HG03060 (cell line): Measurements from ENCODE around the gene MEOX2.

Experiments
- ATAC-seq: cut with Tn5 transposase; IDR thresholded peaks from one replicate; pipeline ENCODE4 v1.9.1; 2021; ENCODE audit warnings: low read depth, moderate number of reproducible peaks; ENCODE audit not compliant: unreplicated experiment

MEOX2 gene

DNA sequence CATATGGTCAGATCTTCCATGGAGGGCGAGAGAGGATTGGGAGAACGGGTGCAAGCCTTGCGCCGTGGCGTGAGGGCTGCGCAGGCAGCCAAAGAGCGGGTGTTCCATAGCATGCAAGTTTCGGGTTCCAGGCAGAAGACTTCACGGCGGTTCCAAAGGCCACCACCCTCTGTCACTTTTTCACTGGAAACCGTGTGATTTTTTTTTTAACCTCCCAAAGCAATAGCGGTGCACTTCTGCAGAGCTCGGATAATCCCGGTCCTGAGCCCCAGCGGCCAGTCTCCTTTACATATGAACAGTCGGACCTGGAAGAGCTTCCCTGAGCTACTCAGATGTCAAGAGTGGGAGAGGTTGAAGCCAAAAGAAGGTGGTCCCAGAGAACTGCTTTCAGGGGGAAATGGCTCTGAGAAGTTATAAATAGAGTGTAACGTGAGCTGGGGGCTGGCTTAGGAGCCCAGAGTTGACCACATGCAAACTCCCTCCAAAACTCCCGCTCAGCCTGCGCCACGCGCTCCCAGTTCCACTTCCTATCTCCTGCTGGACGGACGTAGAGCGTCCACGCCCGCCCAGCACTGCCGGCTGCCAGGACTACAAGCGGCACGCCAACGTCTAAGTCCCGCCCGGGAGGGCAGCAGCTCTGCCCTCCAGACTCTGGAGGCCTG is at the start of gene MEOX2:
TSS of gene MEOX2 (minus strand) at position 389 of the 662 bp plus-strand sequence. CDS start at position 108, 281 bp downstream.
- no peak for ATAC-seq

DNA sequence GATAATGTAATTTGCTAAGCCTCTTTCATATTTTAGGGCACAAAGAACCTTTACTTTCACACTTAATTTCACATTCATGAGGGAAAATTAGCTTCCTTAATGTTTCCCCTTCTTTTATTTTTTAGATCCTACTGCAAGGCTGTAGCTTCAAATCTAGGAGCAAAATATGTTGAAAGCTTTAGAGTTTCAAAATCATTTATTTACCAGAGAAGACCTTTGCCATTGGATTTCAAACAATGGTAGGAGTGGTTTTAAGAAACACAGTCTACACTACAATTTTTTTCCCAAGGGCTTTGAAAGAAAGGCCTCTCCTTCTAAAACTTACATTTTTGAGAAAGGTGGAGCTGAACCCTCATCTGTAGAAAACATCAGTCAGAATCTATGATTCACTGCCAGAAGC is 43.3 kb upstream of the MEOX2 start:
- no peak for ATAC-seq

- no peak for ATAC-seq
Measured at GRCh38 chr7:15725051-15725450, 38.6 kb upstream of the MEOX2 start.

GRCh38 chr7:15723841-15724240 is 37.4 kb upstream of the MEOX2 start:
- ATAC-seq = no peak

- no peak for ATAC-seq
Measured at GRCh38 chr7:15720849-15721471, 34.5 kb upstream of the MEOX2 start.

DNA sequence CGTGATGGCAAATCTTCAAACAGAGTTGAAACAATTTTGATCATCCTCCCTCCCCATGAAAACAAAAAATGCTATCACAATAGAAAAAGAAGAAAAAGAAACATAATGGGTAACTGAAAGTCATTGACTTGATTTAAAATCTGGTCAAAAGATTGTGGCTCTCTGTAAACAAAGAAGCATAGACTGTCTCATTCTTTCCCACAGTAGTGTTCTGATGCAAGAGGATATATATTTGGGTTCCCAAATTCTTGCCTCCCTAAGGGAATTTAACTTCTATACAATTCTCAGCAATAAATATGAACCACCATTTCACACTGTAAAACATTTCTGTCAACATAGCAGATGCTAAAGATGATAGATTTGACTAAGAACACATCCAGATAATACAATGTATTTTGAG is 32.8 kb upstream of the MEOX2 start:
- ATAC-seq = no peak

DNA sequence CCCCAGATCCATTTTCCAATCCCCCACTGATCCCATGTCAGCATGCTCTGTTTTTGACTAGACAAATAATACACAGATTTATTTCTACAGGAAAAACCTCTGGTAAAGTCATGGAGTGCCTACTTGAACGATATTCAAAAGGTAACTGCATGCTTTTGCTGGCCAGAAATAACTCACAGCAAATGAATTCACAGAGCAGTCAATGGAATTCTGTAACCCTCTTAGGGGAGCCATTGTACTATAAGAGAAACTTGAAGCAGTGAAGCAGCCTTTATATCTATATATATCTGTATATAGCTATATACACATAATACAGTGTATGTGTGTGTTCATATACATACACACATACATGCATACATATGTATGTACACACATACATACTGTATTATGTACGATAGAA is 29.0 kb upstream of the MEOX2 start:
- no peak for ATAC-seq

- ATAC-seq = no peak
Measured at GRCh38 chr7:15709978-15710377, 23.5 kb upstream of the MEOX2 start.

GRCh38 chr7:15707570-15707969 is 21.1 kb upstream of the MEOX2 start:
- ATAC-seq = no peak

DNA sequence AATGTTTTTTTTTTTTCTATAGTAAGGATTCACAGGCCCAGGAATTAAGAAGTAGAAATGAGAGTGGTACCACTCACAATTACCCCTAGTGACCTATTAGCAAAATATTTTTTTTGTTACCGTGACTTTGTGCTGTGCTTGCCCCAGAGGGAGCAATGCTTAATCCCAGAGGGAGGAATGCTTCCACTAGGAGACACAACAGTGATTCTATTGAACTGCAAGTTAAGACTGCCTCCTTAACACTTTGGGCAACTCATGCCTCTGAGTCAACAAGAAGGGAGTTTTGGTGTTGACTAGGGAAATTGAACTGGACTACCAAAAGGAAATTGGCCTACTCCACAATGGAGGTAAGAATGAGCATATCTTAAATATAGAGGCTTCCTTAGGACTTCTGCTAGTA is 17.2 kb upstream of the MEOX2 start:
- ATAC-seq = no peak

DNA sequence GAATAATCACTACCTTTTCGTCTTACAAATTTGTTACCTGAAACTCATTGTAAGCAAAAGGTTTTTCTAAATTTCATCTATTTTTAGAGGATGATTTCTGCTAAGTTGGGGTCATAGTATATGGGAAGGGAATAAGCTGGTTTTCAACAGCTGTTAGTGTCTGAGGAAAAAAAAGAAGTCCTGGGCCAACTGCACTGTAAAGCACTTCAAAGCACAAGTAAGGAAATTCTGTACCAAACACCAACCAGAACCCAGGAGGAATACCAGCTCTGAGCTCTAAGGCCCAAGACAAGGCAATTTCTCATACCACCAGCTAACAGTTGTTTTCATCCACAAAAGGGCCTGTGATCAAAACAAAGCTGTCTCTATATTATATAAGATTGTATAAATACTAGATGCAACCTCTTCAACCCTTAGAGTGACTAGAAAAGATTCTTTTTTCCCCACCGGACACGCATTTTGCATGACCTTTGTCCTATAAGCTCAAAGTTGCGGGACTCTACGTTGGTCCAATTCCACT is 6.1 kb upstream of the MEOX2 start:
- ATAC-seq = no peak

DNA sequence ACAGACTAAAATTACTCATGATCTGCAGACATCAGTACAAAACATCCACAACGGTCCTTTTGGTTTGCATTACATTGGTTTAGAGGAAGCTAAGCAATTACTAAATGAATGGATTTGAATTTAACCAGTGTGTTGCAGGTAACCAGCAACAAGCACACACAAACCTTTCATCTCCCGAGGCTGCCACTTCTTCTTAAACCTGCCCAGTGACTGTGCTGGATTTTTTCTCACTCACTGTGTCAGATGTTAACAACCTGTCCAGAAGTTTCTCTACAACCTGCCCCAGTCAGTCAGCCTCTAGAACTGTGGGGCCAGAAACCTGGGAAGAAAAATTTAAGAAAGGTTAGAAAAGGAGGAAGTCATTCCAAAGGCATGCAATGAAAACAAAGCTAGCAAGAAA is 2.4 kb upstream of the MEOX2 start:
- no peak for ATAC-seq

DNA sequence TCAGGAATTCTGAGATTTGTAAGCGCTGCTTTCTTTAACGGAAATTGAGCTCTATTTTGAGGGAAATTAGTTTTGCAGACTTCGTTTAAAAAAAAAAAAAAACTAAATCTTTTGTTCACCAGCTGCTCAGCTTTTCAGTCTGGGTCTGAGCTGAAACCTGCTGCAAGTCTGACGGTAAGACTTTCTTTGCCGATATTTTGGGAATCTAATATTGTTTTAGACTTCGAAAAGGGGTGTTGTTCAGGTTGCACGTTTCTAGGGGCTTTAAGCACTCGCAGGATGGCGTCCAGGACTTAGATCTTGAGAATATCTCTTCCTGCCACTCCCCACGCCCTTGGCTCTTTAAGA is 1.8 kb upstream of the MEOX2 start:
- ATAC-seq = no peak

DNA sequence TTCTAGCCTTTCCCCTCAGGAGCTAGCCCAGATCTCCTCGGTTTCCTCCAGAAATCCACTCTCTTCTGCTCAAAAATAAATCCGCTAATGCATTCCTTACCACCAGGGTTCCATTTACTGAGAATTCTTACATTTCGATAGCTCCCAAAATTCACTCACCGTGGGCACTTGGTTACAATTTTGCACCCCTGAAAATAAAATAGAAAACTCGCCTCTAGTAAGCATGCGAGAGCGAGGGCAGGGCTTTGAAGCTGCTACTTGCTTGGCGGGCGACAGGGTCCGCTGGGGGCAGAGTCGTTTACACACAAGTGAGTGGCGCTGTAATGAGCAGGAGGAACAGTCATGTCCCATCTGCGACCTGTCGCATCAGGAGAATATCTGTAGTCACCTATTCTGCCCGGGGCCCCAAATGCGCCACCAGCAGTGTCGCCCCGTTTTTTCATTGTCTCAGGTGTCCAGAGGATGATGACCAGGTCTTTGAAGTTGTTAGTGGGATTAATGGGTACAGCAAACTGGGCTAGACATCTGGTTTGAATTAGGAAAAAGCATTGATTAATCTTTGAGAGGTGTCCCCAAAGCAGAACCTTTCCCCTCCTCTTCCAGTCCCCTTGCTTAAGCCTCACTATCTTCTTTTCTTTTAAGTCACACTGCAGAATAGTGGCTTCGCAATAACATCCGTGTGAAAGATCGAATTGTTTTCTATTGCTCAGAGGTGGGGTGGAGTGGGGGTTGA is 1.2 kb upstream of the MEOX2 start:
- no peak for ATAC-seq

DNA sequence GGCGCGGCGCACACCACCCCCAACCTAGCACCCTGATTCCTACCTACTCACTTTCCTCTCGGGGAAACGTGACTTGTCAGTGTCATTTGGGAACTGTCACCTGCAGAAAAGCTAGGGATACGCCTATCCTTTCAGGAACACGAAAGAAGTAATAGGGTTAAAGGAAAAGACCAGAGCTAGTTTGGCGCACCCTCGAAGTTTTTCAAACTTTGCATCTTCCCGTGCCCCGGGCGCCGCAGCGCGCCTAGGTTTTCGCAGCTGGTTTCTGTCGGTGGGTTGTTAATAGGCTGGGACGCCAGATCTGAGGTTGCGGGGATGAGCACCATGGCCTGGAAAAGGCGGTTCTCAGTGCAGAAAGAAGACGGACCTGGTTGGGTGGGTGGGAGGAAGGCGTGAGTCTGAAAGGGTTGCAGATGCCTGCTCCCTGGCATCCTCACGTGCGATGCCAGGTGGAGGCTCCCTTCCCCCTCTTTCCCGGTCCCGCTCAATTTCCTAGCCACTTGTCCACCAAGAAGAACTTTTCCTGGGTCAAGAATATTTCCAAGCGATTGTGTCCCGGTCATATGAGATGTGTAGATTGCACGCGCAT is 568 bp upstream of the MEOX2 start:
- no peak for ATAC-seq

DNA sequence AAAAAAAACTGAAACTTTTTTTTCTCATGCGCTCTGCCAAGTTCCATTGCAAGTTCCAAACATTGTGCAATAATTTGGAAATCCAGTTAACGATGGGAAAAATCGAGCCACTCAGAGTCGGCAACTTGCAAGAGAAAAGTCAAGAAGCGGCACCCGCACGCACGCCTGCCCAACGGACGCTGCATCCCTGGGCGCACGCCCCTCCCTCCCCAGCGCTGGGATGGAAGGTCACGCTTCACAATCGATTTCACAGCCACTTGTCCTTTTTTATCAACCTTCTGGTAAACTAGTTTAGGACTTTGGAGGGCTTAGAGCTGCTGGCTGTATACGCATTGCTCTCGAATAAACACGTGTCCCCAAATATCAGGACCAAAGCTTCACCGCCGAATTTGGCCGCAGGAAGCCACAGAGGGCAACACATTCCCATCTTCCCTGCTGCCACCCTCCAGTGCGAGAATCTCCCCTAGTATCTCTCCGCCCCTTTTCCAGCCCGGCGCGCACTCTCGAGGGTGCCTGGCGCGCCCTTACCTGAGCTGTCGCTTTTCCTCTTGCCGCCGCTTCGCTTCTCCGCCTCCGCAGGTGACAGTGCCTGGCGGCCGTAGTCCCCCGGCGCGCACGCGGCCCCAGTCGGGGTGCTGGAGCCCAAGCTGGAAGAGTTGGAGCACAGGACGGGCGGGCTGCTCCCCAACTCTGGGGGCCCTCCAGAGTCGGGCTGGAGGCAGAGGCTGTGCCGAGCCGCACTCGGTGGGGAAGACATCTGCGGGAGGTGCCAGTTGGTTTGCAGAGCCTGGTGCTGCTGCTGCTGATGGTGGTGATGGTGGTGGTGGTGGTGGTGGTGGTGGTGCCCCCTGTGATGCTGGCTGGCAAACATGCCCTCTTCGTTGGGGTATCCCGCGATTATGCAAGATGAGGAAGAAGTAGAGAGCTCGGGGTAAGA is 857 bp downstream of the MEOX2 start:
- ATAC-seq = no peak

GRCh38 chr7:15684871-15685270 is 1.6 kb downstream of the MEOX2 start:
- no peak for ATAC-seq

- ATAC-seq = no peak
Measured at GRCh38 chr7:15684111-15684800, 2.2 kb downstream of the MEOX2 start.

- ATAC-seq = no peak
Measured at GRCh38 chr7:15682751-15683245, 3.7 kb downstream of the MEOX2 start.

- no peak for ATAC-seq
Measured at GRCh38 chr7:15682111-15682510, 4.4 kb downstream of the MEOX2 start.
